ENCODE results near the gene ATP2B2.

ATP2B2 gene

GRCh38 chr3:10492364-10493201 lies 12.8 kb downstream of the ATP2B2 start:
- DNase-seq, result no peak

GRCh38 chr3:10489746-10490483 lies 15.5 kb downstream of the ATP2B2 start:
- no peak for DNase-seq

- no peak for DNase-seq
These were observed 17.3 kb downstream of the ATP2B2 start for GRCh38 chr3:10487988-10488633.

GRCh38 chr3:10485806-10486205 lies 19.6 kb downstream of the ATP2B2 start:
- DNase-seq, result no peak

- peak in 1 of 2 experiments; percentile 58 for DNase-seq
These were observed 20.0 kb downstream of the ATP2B2 start for GRCh38 chr3:10485380-10485779.

- DNase-seq, result no peak
These were observed 20.7 kb downstream of the ATP2B2 start for GRCh38 chr3:10484709-10485108.

GRCh38 chr3:10483686-10484345 lies 21.6 kb downstream of the ATP2B2 start:
- no peak for DNase-seq

- DNase-seq, result peak in 1 of 2 experiments; percentile 16
These were observed 22.1 kb downstream of the ATP2B2 start for GRCh38 chr3:10483364-10483675.

GRCh38 chr3:10482631-10483363 lies 22.6 kb downstream of the ATP2B2 start:
- no peak for DNase-seq

GRCh38 chr3:10480871-10481378 lies 24.5 kb downstream of the ATP2B2 start:
- DNase-seq, result no peak

- DNase-seq, result no peak
These were observed 26.1 kb downstream of the ATP2B2 start for GRCh38 chr3:10479311-10479710.

GRCh38 chr3:10475983-10476382 lies 29.4 kb downstream of the ATP2B2 start:
- DNase-seq, result no peak

GRCh38 chr3:10474847-10475246 lies 30.5 kb downstream of the ATP2B2 start:
- no peak for DNase-seq

GRCh38 chr3:10474275-10474646 lies 31.1 kb downstream of the ATP2B2 start:
- DNase-seq, result no peak

GRCh38 chr3:10473581-10474274 lies 31.7 kb downstream of the ATP2B2 start:
- DNase-seq, result no peak

GRCh38 chr3:10472877-10473440 lies 32.4 kb downstream of the ATP2B2 start:
- no peak for DNase-seq

- DNase-seq, result no peak
These were observed 34.2 kb downstream of the ATP2B2 start for GRCh38 chr3:10471054-10471688.

- DNase-seq, result no peak
These were observed 35.0 kb downstream of the ATP2B2 start for GRCh38 chr3:10470120-10471053.

GRCh38 chr3:10469441-10470119 lies 35.8 kb downstream of the ATP2B2 start:
- DNase-seq, result no peak

Data from NCI-H446 (cell line).